Epithelial cell of esophagus (primary cell): Measurements from ENCODE around the gene CEP85L.

Experiments used
- DNase-seq: peaks from one replicate; pipeline ENCODE4 v3.0.0; 2010; ENCODE audit warnings: low read depth
- H3K4me3 ChIP-seq: 2 replicates; pipeline ENCODE4 v1.5.1; 2011; ENCODE audit warnings: mild to moderate bottlenecking, low read length, control low read depth
- TF ChIP-seq, protein P1 (sequence below): IDR thresholded peaks from 2 replicates; pipeline ENCODE4 v1.5.1; 2011; ENCODE audit warnings: low read depth, mild to moderate bottlenecking, low read length, control low read depth, inconsistent platforms; ENCODE audit not compliant: insufficient read depth; ENCODE audit errors: missing control alignments

The CEP85L gene

DNA sequence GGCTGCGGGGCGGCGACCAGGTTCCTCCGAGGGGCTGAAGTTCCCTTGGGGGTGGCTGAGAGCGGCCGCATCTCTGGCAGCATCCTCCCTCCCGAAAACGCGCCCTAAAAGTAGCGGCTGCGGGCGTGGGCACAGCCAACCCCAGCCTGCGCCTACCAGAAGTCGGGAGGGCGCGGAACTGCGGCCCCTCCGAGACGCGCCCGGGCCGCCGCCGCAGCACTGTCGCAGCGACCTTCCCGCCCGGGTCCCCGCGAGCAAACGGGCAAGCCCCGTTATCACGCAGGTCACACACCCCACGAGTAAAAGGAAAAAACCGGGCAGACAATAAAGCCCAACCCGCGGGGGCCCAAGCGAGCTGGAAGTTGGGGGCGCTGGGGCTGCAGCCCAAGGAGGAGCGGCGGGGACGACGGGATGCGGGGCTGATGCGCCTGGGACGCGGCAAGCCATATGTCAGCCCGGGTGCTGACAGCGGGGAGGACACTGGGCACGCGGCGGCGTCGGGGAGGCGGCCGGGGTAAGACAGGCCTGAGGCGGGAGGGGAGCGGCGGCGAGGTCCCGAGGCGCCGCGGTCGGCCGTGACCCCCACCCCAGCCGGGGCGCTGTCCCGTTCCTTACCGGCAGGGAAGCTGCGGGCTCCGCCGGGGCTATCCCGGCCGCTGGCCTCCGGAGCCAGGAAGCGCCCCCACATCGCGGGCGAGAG, 659 bp downstream of the CEP85L start:
- TF ChIP-seq, protein P1, sequence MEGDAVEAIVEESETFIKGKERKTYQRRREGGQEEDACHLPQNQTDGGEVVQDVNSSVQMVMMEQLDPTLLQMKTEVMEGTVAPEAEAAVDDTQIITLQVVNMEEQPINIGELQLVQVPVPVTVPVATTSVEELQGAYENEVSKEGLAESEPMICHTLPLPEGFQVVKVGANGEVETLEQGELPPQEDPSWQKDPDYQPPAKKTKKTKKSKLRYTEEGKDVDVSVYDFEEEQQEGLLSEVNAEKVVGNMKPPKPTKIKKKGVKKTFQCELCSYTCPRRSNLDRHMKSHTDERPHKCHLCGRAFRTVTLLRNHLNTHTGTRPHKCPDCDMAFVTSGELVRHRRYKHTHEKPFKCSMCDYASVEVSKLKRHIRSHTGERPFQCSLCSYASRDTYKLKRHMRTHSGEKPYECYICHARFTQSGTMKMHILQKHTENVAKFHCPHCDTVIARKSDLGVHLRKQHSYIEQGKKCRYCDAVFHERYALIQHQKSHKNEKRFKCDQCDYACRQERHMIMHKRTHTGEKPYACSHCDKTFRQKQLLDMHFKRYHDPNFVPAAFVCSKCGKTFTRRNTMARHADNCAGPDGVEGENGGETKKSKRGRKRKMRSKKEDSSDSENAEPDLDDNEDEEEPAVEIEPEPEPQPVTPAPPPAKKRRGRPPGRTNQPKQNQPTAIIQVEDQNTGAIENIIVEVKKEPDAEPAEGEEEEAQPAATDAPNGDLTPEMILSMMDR = no peak
- DNase-seq = peak; percentile 49
- peak overlapping the region; percentile 67 for H3K4me3 ChIP-seq

DNA sequence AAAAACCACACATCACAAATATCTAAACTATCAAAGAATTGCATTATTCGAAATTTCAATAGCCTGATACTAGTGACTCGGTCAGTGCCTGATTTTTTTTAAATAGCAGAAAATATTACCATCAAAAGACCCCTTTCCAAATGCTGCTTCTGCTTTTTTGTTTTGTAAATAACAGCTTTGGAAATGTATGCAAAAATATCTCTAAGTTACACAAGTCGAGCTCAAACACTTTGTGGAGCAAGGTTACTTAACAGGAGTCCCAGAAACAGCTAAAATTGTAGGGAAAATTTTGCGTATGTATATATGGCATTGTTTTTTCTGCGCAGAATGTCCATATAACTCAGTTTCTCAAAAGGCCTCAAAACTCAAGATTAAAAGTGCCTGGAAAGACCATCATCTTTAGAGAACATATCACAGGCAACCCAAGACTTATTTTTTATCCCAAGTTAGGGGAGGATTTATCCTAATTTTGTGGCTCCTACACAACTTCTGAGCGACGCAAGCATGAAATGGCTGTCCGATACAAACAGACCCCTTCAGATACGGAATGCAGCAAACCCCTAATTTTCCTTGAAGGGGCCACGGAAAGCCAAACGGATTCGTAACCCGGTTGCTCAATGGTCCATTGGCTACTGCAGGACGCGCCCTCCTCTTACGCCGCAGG, 1.3 kb downstream of the CEP85L start:
- TF ChIP-seq, protein P1 = no peak
- DNase-seq = no peak
- H3K4me3 ChIP-seq = peak overlapping the region; percentile 67

- TF ChIP-seq, protein P1 = no peak
- no peak for DNase-seq
- H3K4me3 ChIP-seq = peak overlapping the region; percentile 67
Measured at GRCh38 chr6:118648866-118649554, 2.4 kb downstream of the CEP85L start.

DNA sequence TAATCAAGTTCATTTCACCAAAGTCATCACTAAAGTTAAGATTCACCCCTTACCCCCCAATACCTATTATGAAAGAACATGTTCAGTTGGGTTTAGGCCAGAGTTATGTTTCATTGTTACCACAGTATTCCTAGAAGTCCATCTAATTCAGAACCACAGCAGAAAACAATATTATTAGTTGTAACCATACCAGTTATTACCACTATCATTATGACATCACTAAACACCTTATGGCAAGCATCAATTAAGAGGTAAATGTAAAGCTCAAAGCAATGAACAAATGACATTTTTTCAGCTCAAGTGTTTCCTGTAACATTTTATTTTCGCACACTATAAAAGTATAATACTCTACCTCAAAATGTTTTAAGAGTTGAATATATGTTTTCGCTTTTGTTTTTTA, 4.4 kb downstream of the CEP85L start:
- DNase-seq = no peak
- H3K4me3 ChIP-seq = no peak overlapping the region
- TF ChIP-seq, protein P1 = no peak

DNA sequence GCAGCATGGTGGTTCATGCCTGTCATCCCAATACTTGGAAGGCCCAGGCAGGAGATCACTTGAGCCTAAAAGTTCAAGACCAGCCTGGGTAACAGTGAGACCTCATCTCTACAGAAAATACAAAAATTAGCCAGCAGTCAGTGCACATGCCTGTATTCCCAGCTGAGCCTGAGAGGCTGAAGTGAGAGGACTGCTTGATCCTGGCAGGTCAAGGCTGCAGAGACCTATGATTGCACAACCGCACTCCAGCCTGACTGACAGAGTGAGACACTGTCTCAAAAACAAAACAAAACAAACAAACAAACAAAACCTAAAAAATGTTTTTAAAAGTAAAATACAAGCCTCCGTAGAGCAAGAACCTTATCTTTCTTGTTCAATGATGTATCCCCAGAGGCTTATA, 6.0 kb downstream of the CEP85L start:
- no peak overlapping the region for H3K4me3 ChIP-seq
- no peak for DNase-seq
- TF ChIP-seq, protein P1 = no peak

- peak; percentile 18 for DNase-seq
- H3K4me3 ChIP-seq = no peak overlapping the region
- TF ChIP-seq, protein P1 = no peak
Measured at GRCh38 chr6:118644007-118644406, 7.4 kb downstream of the CEP85L start.
